Keratinocyte (primary cell): ENCODE data around the gene GCFC2. TPM values are rescaled to one million over a fixed set of nuclear protein-coding genes. Genes with fewer than 3 reads are reported as not detected.
A peak's percentile ranks its signal among the peaks of the same experiment; 100 is the strongest.

Experiments used
- DNase-seq: peaks from one replicate; pipeline ENCODE4 v3.0.0-alpha.2; 2011; ENCODE audit warnings: low read depth, missing footprints, low spot score
- FAIRE-seq: peaks from 2 replicates; lab custom pipeline; 2011; peaks lifted over from hg19 to GRCh38; lab: Jason Lieb, UNC
- H2AFZ ChIP-seq: 2 replicates; pipeline ENCODE4 v1.6.0; 2012; ENCODE audit warnings: low read length, control low read depth, inconsistent platforms; ENCODE audit not compliant: control insufficient read depth
- H3K27ac ChIP-seq: 2 replicates; pipeline ENCODE4 v1.5.1; 2011; ENCODE audit warnings: low read length; ENCODE audit not compliant: control insufficient read depth, insufficient read depth
- H3K27me3 ChIP-seq: 3 replicates; pipeline ENCODE4 v1.6.0; 2011; ENCODE audit warnings: low read length; ENCODE audit not compliant: control insufficient read depth, insufficient read depth; ENCODE audit errors: extremely low read depth
- H3K36me3 ChIP-seq, 2 experiments: 2 replicates in 1 of 2; 3 replicates in 1 of 2; pipeline ENCODE4 v1.5.1; 2011; ENCODE audit warnings: low read length in 2 of 2, mild to moderate bottlenecking in 1 of 2; ENCODE audit not compliant: control insufficient read depth in 2 of 2, insufficient read depth in 2 of 2; ENCODE audit errors: extremely low read depth in 1 of 2
- H3K4me1 ChIP-seq: 3 replicates; pipeline ENCODE4 v1.5.1; 2011; ENCODE audit warnings: low read length; ENCODE audit not compliant: control insufficient read depth, insufficient read depth; ENCODE audit errors: extremely low read depth
- H3K4me2 ChIP-seq: 3 replicates; pipeline ENCODE4 v1.6.0; 2011; ENCODE audit warnings: low read depth, low read length; ENCODE audit not compliant: control insufficient read depth, insufficient read depth; ENCODE audit errors: extremely low read depth
- H3K4me3 ChIP-seq, 3 experiments: fragments of 200-600 bp in 1 of 3; sonication (generic) in 1 of 3; 2 replicates in 2 of 3; 3 replicates in 1 of 3; pipeline ENCODE4 v1.5.1; 2011 to 2016; ENCODE audit warnings: low read length in 3 of 3, mild to moderate bottlenecking in 3 of 3, control low read depth in 2 of 3, inconsistent platforms in 1 of 3, low read depth in 1 of 3, mixed read lengths in 1 of 3, mixed run types in 1 of 3, moderate library complexity in 1 of 3; ENCODE audit not compliant: control insufficient read depth in 2 of 3, insufficient read depth in 2 of 3; ENCODE audit errors: extremely low read depth in 1 of 3
- H3K79me2 ChIP-seq: 2 replicates; pipeline ENCODE4 v1.6.0; 2012; ENCODE audit warnings: low read length; ENCODE audit not compliant: control insufficient read depth, insufficient read depth
- H3K9ac ChIP-seq: 3 replicates; pipeline ENCODE4 v1.6.0; 2011; ENCODE audit warnings: low read length; ENCODE audit not compliant: control insufficient read depth, insufficient read depth; ENCODE audit errors: extremely low read depth
- H3K9me1 ChIP-seq: 3 replicates; pipeline ENCODE4 v1.6.0; 2011; ENCODE audit warnings: low read length; ENCODE audit not compliant: control insufficient read depth, insufficient read depth; ENCODE audit errors: extremely low read depth
- H3K9me3 ChIP-seq: 2 replicates; pipeline ENCODE4 v1.5.1; 2012; ENCODE audit warnings: low read depth, low read length; ENCODE audit not compliant: control insufficient read depth
- H4K20me1 ChIP-seq: 3 replicates; pipeline ENCODE4 v1.6.0; 2011; ENCODE audit warnings: low read length; ENCODE audit not compliant: control insufficient read depth, insufficient read depth; ENCODE audit errors: extremely low read depth
- EZH2 ChIP-seq: IDR thresholded peaks from one replicate; pipeline ENCODE4 v1.6.1; 2012; ENCODE audit warnings: inconsistent platforms, mild to moderate bottlenecking, low read length, moderate library complexity
- dilution Hi-C: fragments of 300-500 bp; cut with MboI; formaldehyde crosslinking; loops from one replicate; pipeline ENCODE4 v1.7.0; 2020; ENCODE audit warnings: low sequenced_read_pairs; ENCODE audit not compliant: extremely low pct_ligation_motif_present
- polyA plus RNA-seq, 5 experiments: library from polyadenylated mRNA; depleted of rRNA in 3 of 5; stranded (reverse) in 3 of 5; stranded (forward) in 1 of 5; unstranded in 1 of 5; fragments of >200 nt; gene quantifications; 1 replicate in 1 of 5; 2 replicates in 3 of 5; 3 replicates in 1 of 5; pipeline versions ENCODE4 v1.2.1 to v1.2.3, GENCODE V29; 2011 to 2012; ENCODE audit warnings: missing spikeins in 2 of 5, low read depth in 1 of 5, low replicate concordance in 1 of 5
- TF ChIP-seq, protein P1 (sequence below), 3 experiments: IDR thresholded peaks in 1 of 3; conservative IDR thresholded peaks in 1 of 3; optimal IDR thresholded peaks in 1 of 3; 2 replicates in 2 of 3; 3 replicates in 1 of 3; pipeline versions ENCODE3 to v1.5.1; 2011; ENCODE audit warnings: low read length in 3 of 3, mild to moderate bottlenecking in 3 of 3, moderate library complexity in 2 of 3, control low read depth in 1 of 3, inconsistent platforms in 1 of 3; ENCODE audit not compliant: insufficient read depth in 2 of 3; ENCODE audit errors: extremely low read depth in 1 of 3

Gene GCFC2
- polyA plus RNA-seq, 1 donor (not counting 4 experiments of a cell fraction or from before 2014, with no cell fraction given): 17.0 TPM

DNA sequence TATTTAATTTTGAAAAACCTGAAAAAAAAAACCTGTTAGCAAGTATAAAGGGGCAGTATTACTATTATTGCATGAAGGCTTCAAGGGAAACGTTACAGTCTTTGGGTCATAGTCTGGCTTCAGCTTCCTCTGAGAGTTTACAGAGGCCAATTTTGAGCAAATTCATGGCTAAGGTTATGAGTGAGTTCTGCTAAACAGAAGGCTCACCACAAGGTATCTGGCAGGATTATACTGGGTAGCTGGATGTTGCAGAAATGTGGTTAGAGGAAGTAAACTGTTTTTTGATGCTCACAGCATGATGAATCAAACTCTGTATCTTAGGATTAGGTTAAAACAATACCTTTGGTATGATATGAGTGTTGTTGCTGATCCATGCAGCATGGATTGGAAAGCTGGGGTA is 54.9 kb downstream of the GCFC2 start:
- no peaks in the 10 kb centered on the region for H3K4me1 ChIP-seq
- peaks cover 4% of the 10 kb centered on the region for H4K20me1 ChIP-seq
- no peak for TF ChIP-seq EZH2
- TF ChIP-seq, protein P1, sequence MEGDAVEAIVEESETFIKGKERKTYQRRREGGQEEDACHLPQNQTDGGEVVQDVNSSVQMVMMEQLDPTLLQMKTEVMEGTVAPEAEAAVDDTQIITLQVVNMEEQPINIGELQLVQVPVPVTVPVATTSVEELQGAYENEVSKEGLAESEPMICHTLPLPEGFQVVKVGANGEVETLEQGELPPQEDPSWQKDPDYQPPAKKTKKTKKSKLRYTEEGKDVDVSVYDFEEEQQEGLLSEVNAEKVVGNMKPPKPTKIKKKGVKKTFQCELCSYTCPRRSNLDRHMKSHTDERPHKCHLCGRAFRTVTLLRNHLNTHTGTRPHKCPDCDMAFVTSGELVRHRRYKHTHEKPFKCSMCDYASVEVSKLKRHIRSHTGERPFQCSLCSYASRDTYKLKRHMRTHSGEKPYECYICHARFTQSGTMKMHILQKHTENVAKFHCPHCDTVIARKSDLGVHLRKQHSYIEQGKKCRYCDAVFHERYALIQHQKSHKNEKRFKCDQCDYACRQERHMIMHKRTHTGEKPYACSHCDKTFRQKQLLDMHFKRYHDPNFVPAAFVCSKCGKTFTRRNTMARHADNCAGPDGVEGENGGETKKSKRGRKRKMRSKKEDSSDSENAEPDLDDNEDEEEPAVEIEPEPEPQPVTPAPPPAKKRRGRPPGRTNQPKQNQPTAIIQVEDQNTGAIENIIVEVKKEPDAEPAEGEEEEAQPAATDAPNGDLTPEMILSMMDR (optimal IDR thresholded peaks at IDR 0.05 in 1 of 3, IDR thresholded peaks at IDR 0.05 in 1 of 3, conservative IDR thresholded peaks at IDR 0.05 in 1 of 3; ENCODE audit: extremely low read depth in 1 of 3, insufficient read depth in 2 of 3, low read length in 3 of 3): no peak
- dilution Hi-C loops: no loop called here
- H3K9me1 ChIP-seq: no peaks in the 10 kb centered on the region
- no peak overlapping the region for H3K4me2 ChIP-seq
- H3K36me3 ChIP-seq: peaks cover 14 to 24% of the 10 kb centered on the region in 2 experiments
- no peak overlapping the region for H2AFZ ChIP-seq
- FAIRE-seq: no peak
- no peaks in the 10 kb centered on the region for H3K9me3 ChIP-seq
- H3K79me2 ChIP-seq: peaks cover 4% of the 10 kb centered on the region
- no peak overlapping the region for H3K4me3 ChIP-seq
- no peaks in the 10 kb centered on the region for H3K27me3 ChIP-seq
- H3K27ac ChIP-seq: no peak overlapping the region
- DNase-seq: no peak
- H3K9ac ChIP-seq: no peak overlapping the region

DNA sequence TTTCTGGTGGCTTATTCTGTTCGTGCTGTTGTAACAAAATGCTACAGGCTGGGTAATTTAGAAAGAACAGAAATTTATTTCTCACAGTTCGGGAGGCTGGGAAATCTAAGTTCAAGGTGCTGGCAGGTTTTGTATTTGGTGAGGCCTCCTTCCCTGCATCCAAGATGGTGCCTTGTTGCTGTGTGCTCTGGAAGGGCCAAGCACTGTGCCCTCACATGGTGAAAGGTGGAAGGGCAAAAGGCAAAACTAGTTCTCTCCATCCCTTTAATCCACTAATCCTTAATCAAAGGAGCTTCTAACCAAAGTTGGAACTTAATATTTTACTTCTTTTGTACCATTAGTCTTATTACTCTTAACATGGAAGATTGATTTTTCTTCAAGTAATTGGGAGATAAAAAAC is 56.7 kb downstream of the GCFC2 start:
- peaks cover 19 to 20% of the 10 kb centered on the region in 2 experiments for H3K36me3 ChIP-seq
- no peak overlapping the region for H2AFZ ChIP-seq
- H3K9me3 ChIP-seq: no peaks in the 10 kb centered on the region
- H3K9me1 ChIP-seq: no peaks in the 10 kb centered on the region
- no peak overlapping the region for H3K4me3 ChIP-seq
- no peak for TF ChIP-seq EZH2
- TF ChIP-seq, protein P1 (optimal IDR thresholded peaks at IDR 0.05 in 1 of 3, IDR thresholded peaks at IDR 0.05 in 1 of 3, conservative IDR thresholded peaks at IDR 0.05 in 1 of 3; ENCODE audit: extremely low read depth in 1 of 3, insufficient read depth in 2 of 3, low read length in 3 of 3): peak in 1 of 3 experiments; percentile 25
- H3K79me2 ChIP-seq: peaks cover 11% of the 10 kb centered on the region
- no peak for DNase-seq
- FAIRE-seq: no peak
- no peak overlapping the region for H3K9ac ChIP-seq
- no peaks in the 10 kb centered on the region for H4K20me1 ChIP-seq
- no peak overlapping the region for H3K27ac ChIP-seq
- no peaks in the 10 kb centered on the region for H3K27me3 ChIP-seq
- dilution Hi-C loops: no loop called here
- no peaks in the 10 kb centered on the region for H3K4me1 ChIP-seq
- no peak overlapping the region for H3K4me2 ChIP-seq
